ENCODE data around the gene C1QTNF8.

Gene C1QTNF8

GRCh38 chr16:1096169-1097082, at the start of gene C1QTNF8:
Gene C1QTNF8 (minus strand): TSS chr16:1096244. CDS start chr16:1094922, 1,322 bp downstream.
- DNase-seq (ENCODE audit: low read depth in 3 of 3), result no peak

GRCh38 chr16:1145383-1146100, 49.5 kb upstream of the C1QTNF8 start:
- no peak for DNase-seq (ENCODE audit: low read depth in 3 of 3)

GRCh38 chr16:1144476-1145382, 48.7 kb upstream of the C1QTNF8 start:
- no peak for DNase-seq (ENCODE audit: low read depth in 3 of 3)

GRCh38 chr16:1143761-1144450, 47.9 kb upstream of the C1QTNF8 start:
- no peak for DNase-seq (ENCODE audit: low read depth in 3 of 3)

- no peak for DNase-seq (ENCODE audit: low read depth in 3 of 3)
These were observed 46.9 kb upstream of the C1QTNF8 start for GRCh38 chr16:1142911-1143310.

- DNase-seq (ENCODE audit: low read depth in 3 of 3), result no peak
These were observed 45.7 kb upstream of the C1QTNF8 start for GRCh38 chr16:1141716-1142115.

- no peak for DNase-seq (ENCODE audit: low read depth in 3 of 3)
These were observed 45.1 kb upstream of the C1QTNF8 start for GRCh38 chr16:1141191-1141590.

- DNase-seq (ENCODE audit: low read depth in 3 of 3), result no peak
These were observed 44.6 kb upstream of the C1QTNF8 start for GRCh38 chr16:1140582-1141162.

GRCh38 chr16:1137604-1138003, 41.6 kb upstream of the C1QTNF8 start:
- DNase-seq (ENCODE audit: low read depth in 3 of 3), result no peak

- DNase-seq (ENCODE audit: low read depth in 3 of 3), result no peak
These were observed 39.4 kb upstream of the C1QTNF8 start for GRCh38 chr16:1135459-1135825.

GRCh38 chr16:1134776-1135458, 38.9 kb upstream of the C1QTNF8 start:
- no peak for DNase-seq (ENCODE audit: low read depth in 3 of 3)

- no peak for DNase-seq (ENCODE audit: low read depth in 3 of 3)
These were observed 37.9 kb upstream of the C1QTNF8 start for GRCh38 chr16:1133810-1134520.

- no peak for DNase-seq (ENCODE audit: low read depth in 3 of 3)
These were observed 37.2 kb upstream of the C1QTNF8 start for GRCh38 chr16:1133271-1133670.

- DNase-seq (ENCODE audit: low read depth in 3 of 3), result no peak
These were observed 36.4 kb upstream of the C1QTNF8 start for GRCh38 chr16:1132431-1132830.

GRCh38 chr16:1131378-1131994, 35.4 kb upstream of the C1QTNF8 start:
- no peak for DNase-seq (ENCODE audit: low read depth in 3 of 3)

- no peak for DNase-seq (ENCODE audit: low read depth in 3 of 3)
These were observed 34.3 kb upstream of the C1QTNF8 start for GRCh38 chr16:1130382-1130781.

- no peak for DNase-seq (ENCODE audit: low read depth in 3 of 3)
These were observed 33.3 kb upstream of the C1QTNF8 start for GRCh38 chr16:1129106-1129960.

- no peak for DNase-seq (ENCODE audit: low read depth in 3 of 3)
These were observed 32.1 kb upstream of the C1QTNF8 start for GRCh38 chr16:1127971-1128715.
